Activated T-helper 1 cell treated with anti-CD3 and anti-CD28 coated beads, Interleukin-2, amount 50 U/mL, for 16 hours (primary cell): ENCODE results near the gene OR8A1.

Experiments used
- DNase-seq, 2 donors: peaks; one replicate each; pipeline ENCODE4 v3.0.0-alpha.2; 2020; ENCODE audit warnings: low read depth in 1 of 2, low spot score in 1 of 2

The OR8A1 gene

DNA sequence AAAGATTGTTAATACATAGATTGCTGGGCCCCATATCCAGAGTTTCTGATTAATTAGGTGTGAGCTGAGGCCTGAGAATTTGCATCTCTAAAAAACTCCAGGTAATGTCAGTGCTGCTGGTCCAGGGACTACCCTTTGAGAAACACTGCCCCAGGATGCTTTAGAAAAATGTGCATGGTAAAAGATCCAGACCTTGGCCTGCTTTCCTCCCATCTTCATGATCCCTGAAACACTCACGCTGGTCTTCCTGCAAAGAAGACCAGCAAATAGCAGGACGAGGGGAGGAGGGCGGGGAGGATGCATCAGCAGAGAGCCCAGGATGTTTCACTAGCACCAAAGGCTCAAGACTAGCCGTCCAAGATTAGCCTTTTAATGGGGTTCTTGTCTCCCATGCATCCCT, at the start of gene OR8A1:
Gene OR8A1 (plus strand): TSS at position 301 of the 400 bp plus-strand sequence. CDS start 123 bp downstream, outside the sequence.
- no peak for DNase-seq

DNA sequence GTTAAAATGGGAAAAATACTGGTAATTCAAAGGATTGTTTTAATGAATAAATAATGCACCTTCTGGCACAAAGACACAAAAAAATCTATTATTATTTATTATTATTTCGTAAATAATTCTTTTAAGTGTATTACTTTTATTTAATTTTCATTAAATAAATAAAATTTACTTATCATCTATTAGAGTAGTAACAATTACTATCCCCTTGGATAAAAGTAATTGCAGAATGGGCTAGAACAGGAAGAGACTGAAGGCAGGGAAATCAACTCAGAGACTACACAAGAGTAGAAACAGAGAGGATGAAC, 49.3 kb upstream of the OR8A1 start:
- no peak for DNase-seq

DNA sequence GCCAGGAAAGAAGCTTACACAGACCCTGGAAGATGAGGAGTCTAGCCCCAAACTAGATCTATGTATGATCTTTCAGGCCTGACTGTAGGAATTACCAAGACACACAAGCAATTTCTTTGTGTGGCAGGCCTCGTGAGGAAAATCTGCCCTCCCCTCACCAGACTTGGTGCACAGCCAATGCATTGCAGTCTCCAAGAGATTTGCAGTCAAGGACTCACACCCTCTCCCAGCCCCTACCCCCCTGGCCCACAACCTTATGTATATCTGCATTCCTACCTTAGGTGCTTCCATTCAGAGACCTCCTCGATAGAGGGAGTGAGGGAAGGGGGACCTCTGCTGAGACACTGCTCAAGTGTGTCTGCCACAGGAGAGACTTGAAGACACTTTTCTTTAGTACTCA, 36.2 kb upstream of the OR8A1 start:
- DNase-seq = no peak

DNA sequence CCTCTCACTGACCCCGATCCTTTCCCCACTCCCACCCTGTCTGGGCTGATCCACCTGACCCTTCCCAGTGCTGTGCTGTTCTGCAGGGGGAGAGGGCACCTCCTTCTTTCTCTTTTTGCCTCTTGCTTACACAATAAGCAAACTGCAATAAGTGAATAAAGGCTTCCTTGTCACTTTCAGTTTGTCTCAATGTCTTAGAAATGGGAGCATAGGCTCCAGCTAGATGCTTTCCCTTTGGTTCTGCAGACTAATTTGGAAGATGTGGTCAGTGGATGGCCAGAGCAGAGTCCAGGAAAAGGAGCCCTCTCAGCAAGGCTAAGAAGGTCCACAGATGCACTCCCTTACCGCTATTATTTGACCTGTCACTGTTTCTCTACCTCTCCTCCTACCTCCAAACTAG, 35.7 kb upstream of the OR8A1 start:
- DNase-seq = no peak

DNA sequence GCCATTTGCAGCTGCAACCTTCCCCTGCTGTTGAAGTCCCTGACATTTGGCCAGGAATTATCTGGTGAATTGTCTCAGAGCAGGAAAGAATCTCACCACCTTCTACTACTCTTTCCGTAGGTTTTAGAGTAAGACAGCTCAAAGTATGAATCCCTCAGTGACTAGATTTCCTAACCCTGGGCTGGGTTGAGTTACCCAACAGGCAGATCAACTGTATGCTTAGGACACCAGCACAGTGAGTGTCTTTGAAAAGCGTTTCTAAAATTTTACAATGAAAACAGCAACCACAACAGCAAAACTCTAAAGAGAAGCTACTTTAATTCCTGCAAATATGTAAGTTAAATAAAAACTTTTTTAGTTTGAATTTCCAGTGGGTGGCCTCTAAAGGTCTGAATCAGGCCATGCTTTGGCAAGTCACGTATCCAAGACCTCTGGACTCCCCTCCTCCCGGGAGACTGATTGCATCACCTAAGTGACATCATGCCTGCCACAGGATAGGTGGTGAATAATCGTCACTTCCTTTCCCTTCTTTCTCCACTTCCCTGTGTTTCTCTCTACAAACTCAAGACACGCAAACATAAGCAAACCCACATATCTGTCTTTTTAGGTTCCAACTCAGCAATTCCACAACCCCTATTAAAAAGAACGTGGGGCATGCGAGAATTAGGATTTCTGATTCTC, 34.1 kb upstream of the OR8A1 start:
- DNase-seq = no peak

DNA sequence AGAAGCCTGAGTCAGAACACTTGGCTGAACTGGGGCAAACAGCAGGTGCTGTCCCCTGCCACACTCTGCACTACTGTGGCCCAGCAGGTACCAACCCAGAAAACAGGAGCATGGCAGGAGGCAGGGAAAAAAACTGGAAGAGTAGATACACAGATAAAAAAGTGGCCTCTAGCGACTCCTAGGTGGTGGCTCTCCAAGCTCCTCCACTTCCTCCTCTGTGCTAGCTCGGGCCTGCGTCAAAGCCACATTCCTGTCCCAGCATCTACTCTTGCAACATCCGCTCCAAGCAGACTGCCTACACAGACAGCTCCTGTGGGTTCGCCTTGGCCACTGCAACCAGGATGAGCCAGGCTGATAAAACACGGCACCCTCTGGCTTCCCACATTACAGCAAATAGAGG, 33.3 kb upstream of the OR8A1 start:
- DNase-seq = no peak

DNA sequence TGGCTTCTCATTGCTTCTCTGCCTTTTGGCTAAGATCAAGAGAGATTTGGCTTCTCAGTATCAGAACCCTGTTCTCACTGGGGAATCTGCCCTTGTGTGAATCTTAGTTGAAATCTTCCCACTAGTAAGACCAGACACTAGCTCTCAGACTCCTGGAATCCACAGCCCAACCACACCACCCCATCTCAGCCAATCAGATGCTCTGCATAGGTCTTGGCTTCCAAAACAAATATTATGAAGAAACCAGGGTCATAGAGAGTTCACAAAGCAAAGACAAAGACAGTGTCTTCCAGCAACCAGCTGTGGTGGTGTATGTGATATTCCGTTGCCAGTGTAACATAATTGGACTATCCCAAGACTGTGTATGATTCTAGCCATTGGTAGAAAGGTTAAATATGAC, 31.8 kb upstream of the OR8A1 start:
- no peak for DNase-seq

DNA sequence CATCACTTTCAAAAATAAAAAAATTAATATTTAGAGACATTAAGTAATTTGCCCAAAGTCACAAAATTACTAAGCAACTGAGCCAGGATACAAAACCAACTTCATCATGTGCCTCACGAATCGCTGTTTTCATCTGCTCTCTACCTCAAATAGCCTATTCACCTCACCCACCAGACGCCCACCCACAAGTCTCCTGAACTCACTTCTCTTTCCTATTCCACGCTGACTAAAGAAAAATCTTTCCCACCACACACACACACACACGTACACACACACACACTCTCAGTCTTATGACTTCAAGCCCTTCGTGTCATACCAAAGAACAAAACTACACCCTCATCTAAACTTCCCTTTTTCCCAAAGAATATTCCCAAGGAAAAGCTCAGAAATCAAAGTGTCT, 28.6 kb upstream of the OR8A1 start:
- no peak for DNase-seq

DNA sequence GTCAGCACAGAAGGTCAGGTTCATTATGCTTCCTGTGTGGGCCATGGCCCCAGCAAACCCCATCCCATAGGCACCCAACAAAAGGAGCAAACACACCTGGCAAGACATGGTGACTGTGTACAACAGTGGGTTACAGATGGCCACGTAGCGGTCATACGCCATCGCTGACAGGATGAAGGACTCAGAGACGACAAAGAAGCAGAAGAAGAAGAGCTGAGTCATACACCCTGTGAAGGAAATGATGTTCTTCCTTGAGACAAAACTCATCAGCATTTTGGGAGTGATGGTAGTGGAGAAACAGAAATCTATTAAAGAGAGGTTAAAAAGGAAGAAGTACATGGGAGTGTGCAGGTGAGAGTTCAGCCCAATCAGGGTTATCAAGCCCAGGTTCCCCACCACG, 26.7 kb upstream of the OR8A1 start:
- DNase-seq = no peak

DNA sequence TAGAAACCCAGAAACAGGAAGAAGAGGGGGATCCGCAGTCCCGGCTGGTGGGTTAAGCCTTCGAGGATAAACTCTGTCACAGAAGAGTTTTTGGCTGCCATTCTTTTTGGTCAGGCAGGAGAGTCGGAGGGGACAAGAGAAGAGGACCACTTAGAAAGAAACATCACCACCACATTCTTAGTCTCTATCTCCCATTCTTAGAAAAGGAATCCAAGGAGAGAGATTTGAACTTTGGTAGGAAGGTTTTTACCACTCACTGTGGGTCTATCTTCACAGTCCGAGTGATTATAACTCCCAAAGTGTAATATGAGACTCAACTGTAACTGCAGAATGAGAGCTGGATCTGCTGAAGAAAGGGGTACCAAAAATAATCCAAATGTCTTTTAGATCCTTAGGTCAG, 26.2 kb upstream of the OR8A1 start, which contains the start of gene OR8B12:
Gene OR8B12 (minus strand): TSS at position 101 of the 400 bp plus-strand sequence. CDS start 0 bp downstream, at position 101.
- no peak for DNase-seq

DNA sequence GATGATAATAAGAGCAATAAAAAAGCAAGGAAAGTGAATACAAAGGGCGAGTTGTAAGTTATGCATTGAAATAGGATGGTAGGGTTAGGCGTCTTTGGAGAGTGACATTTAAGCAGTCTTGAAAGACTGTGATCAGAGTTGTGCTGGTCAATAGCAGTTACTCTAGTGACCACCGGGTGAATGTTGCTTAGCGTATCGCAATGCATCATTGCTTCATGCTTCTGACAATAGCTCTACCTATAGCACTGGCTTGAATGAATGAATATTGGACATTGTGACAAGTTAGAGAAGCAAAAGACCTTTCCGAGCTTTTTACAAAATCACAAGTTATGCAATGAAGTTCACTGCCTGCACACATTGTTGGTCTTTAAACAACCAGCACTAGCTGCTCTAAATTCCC, 18.6 kb upstream of the OR8A1 start:
- no peak for DNase-seq

DNA sequence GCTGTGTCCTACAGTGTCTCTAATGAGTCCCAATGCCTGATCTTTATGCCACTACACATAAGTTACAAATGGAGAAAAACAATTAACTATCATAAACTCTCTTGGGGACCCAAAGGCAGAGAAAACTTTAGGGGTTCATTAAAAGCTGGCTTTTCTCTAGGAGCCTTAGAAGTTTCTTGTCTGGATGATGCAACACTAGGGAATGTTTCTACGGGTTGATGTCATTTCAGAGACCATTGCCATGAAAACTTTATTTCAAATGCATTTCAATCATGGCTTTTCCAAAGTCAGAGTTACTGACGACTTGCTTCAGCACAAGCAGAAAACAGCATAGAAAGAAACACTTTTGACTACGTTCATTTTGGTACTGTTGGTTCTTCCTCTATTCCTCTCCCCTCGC, 17.8 kb upstream of the OR8A1 start:
- DNase-seq = no peak

DNA sequence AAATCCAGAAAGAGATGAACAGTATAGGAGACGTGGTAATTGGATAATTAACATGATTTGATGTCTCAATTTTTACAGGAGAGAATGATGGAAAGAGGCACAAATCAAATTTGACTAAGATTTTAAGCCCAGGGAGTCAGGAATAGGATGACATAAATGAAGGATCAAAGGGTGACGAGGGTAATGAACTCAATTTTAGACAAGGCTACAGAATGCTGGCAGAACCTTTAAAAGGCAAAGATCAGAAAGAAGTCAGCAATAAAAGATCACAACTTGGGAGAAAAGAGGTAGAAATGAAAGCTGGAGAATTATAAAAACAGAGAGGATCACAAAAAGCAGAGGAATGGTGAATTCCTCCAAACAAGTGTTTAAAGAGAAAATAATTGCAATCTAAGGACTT, 13.0 kb upstream of the OR8A1 start:
- DNase-seq = no peak

DNA sequence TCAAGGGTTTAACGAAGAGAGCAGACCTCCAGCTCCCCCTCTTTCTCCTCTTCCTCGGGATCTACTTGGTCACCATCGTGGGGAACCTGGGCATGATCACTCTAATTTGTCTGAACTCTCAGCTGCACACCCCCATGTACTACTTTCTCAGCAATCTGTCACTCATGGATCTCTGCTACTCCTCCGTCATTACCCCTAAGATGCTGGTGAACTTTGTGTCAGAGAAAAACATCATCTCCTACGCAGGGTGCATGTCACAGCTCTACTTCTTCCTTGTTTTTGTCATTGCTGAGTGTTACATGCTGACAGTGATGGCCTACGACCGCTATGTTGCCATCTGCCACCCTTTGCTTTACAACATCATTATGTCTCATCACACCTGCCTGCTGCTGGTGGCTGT, 363 bp downstream of the OR8A1 start:
- DNase-seq = no peak

DNA sequence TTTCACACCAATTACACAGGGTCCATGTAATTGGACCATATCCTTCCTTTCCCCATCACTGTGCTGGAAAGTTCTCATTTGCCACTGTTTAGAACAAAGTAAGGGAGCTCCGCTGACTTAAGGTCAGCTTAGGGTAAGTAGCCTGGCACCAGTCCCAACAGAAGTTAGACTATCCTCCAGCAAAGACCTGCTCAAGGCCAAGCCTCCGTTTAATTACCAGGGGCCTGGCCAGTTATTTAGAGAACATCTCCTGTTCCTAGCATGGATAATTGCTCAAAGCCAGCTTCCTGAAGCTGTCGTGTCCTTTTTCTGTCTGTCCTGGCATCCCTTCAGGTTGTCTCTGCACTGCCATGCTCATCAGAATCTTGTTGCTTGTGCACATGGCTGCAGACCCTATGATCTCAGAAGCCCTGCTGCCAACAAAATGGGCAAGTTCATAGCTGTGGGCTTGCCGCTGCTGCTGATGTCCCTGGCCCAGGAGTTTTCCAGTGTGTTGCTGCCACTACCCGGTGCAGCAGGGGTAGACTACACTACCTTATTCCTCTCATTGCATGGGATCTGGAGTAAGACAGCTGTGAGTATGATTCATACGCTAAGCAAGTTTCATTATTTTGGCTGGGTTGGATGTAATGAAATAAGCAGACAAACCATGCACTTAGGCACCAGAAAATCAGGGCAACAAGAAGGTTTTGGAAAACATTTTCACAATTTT, 8.1 kb downstream of the OR8A1 start:
- no peak for DNase-seq

DNA sequence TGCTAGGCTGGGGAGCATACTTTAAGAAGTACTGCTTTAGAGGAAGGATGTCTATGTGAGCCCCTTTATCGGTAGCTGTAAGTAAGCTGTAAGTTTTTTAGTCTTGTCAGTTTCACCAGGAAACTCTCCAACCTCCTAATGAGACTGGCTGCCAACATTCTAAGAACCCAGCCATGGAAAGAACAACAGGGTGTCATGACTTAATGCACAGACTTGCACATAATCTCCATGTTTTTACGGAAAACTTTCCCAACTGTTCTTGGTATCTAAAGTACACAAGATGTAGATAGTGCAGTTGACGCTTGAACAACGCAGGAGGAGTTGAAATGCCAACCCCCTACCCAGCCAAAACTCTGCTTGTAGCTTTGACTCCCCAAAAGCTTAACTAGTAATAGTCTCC, 9.0 kb downstream of the OR8A1 start:
- DNase-seq = no peak

DNA sequence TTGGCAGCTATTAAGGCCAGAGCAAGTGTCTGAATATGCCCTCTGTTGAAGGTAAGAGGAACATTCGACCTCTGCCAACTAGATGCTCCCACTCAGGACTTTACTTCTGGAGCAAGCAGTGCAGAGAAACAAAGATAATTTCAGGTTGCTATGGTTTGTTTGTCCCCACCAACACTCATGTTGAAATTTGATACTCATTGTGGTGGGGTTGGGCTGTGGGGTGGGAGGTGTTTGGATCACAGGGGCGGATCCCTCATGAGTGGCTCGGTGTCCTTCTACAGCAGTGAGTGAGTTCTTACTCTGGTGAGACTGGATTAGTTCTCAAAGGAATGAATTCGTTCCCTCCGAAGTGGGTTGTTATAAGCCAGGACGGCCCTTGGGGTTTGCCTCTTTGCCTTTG, 12.0 kb downstream of the OR8A1 start:
- no peak for DNase-seq

DNA sequence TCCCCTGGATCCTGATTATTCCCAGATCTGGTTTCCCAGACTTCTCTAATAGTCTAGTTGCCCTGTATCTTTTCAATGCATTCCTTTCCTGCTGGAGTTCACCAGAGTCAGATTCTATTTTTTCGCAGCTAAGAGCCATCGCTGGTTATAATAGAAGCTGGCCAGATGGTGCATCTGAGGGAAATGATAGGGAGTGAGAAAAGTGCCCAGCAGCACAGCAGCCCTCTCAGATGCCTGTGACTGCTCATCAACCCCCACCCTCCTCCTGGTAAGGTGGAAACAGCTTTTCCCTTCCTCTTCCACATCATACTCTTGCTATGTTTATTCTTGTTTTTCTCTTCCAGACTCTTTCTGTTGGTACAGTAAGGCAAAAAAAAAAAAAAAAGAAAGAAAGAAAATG, 12.8 kb downstream of the OR8A1 start:
- no peak for DNase-seq

DNA sequence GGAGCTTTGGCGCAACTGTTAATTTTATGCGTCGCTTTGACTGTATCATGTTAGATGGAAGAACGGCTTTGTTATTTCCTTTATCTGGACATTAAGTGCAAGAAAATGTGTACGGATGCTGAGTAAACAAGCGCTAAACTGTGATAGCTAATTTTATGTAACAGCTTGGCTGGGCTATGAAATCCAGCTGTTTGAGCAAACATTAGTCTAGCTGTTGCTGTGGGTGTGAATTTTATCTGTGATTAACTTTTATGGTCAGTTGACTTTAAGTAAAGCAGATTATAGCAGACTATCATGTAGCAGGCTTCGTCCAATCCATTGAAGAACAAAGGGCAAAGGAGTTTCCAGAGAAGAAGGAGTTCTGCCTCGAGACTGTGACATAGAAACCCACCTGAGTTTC, 14.0 kb downstream of the OR8A1 start:
- DNase-seq = no peak

DNA sequence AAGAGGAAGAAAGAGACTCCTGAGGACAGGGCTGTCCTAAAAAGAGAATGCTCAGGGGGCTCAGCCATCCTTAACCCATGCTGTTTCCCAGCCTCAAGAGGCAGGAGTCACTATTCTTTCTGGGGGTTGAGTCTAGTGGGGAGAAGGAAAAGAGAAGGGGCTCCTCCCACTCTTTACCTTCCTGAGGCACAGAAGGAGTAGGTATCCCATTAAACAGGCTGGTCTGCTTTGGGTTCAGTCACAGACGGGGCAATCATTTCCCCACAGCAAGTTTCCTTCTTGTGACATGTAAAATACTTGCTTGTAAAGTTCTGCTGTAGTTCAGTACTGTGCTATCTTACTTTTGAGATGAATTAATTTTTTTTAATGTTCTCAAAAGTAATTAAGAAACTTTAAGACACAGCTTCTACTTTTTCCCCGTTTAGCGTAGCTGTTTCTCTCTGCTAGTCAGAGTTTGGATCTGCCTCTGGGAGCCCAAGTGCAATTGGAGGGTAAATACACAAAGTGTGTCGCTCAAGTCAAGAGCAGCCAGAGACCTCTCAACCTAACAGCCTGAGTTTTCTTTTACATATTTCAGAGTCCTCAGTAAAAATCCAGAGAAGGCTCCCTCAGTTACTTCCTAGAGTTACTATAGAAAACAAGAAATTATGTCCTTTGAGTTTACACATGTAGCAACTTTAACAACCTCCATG, 15.0 kb downstream of the OR8A1 start:
- DNase-seq = no peak

DNA sequence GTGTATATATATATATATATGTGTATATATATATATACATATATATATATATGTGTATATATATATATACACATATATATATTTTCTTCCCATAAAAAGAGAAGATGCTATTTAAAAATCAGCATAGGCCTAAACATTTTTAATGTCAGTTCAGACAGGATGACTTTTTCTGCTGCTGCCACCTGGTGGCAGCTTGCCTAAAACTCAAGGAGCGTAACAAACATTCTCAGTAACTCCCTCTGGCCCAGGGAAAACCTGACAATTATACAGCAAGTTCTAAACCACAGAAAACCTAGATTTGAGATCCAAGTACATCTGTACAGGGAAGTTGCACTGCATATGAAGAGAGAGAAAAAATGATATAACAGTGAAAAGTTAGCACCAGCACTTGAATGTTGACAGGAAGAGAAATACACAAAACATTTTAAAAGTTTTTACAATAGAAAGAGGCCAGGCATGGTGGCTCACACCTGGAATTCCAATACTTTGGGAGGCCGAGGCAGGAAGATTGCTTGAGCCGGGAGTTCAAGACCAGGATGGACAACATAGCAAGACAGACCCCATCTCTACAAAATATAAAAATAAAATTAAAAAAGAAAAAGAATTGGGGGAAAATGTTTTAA, 16.6 kb downstream of the OR8A1 start:
- peak in 1 of 2 donors; percentile 5 for DNase-seq

DNA sequence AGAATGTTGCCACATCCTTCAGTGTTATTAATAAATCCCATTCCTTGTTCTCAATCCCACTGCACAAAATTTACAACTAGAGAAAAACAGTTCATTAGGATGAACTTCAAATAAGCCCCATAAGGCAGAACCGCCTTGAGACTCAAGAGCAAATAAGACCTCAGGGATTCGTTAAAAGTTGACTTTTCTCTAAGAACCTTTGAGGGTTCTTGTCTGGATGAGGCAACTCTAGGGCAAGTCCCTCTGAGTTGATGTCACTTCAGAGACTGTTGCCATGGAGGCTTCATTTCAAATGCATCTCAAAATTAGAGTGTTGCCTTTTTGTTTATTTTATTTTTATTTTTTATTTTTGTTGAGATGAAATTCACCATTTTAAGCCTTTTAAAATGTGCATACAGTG, 21.6 kb downstream of the OR8A1 start:
- DNase-seq = no peak
